Skeletal muscle cell (primary cell): ENCODE results near the gene RND1.

Experiments
- DNase-seq: peaks from one replicate; pipeline ENCODE4 v3.0.0-alpha.2; 2010; ENCODE audit warnings: low read depth
- H3K4me3 ChIP-seq: 2 replicates; pipeline ENCODE4 v1.5.1; 2011; ENCODE audit warnings: low read depth, mild to moderate bottlenecking, control low read depth, low read length, moderate library complexity

Gene RND1

DNA sequence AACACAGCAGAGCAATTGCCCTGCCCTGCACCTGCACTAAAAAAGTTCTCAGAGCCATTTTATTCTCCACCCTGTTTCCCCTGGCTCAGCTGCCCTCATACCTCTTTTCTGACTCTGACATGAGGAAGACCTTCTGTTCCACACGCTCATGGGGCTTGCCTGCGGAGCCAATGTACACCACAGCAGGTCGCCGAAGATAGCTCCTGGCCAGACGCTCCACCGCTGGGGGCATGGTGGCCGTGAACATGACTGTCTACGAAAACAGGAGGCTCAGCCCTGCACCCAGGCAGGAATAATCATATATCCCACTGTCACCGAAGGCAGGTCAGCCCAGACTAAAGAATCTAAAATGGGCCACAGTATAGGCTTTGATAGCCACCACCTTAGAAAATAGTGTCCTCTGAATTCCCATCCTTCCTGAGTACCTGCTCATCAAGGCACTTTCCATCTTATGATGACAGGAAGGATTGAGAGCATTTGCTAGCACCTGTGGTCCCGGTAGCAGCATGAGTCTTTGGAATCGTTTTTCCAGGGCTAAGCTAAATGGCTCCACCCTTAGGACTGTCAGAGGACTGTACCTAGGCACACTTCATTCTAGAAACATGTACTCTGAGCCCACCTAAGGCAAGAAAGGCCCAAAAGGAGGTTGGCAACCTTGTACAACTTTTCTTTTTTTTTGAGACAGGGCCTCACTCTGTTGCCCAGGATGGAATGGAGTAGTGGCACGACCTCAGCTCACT lies 33.2 kb downstream of the RND1 start:
- H3K4me3 ChIP-seq: no peak overlapping the region
- DNase-seq: no peak

DNA sequence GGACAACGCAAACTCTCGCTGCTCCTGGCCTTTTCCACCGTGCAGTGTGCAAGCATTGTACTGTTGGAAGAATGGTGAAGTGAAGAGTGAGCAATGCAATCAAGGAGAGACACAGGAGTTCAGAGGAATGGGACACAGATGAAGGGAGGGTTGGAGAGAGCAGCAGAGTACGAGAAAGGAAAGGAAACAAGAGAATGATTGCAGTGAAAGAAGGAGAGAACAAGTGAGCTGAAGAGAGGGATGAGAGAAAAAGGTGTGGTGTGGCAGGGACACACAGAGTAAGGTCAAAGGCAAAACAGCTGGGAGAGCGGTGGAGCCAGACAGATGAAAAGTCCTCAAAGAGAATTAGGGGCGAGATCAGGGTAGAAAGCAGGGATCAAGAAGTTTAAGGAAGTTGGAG lies 34.4 kb downstream of the RND1 start:
- DNase-seq: no peak
- H3K4me3 ChIP-seq: no peak overlapping the region

DNA sequence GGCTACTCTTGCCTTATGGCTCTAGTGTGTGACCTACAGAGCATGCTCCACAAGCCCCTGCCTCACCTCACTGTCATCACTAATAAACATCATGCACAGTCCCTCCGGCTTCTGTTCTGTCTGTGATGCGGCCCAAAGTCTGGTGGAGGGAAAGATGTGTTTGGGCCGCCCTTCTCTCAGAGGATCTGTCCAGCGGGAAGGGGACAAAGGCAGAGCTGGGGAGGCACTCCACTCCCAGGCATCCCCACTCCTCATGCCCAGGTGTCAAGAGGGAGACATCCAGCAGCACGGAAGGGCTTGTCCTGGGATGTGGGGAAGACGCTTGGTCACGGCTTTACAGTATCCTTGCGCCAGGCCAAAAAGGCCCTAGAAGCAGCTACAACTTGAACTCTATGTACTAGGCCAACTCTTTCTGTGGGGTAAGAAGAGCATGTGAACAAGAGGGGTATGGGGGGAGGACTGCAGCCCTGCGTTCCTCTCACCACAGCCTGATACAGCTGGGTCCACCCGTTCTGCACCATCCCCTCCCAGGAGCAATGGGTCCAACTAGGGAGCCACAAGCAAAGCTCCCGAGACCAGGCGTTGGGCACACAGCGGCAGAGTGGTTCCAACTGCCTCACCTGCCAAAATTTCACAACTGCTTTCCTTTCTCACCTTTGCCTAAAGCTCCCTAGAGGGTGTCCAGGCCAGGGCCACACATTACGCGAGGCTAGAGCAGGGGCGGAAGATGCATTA lies 36.7 kb downstream of the RND1 start:
- no peak for DNase-seq
- H3K4me3 ChIP-seq: no peak overlapping the region

DNA sequence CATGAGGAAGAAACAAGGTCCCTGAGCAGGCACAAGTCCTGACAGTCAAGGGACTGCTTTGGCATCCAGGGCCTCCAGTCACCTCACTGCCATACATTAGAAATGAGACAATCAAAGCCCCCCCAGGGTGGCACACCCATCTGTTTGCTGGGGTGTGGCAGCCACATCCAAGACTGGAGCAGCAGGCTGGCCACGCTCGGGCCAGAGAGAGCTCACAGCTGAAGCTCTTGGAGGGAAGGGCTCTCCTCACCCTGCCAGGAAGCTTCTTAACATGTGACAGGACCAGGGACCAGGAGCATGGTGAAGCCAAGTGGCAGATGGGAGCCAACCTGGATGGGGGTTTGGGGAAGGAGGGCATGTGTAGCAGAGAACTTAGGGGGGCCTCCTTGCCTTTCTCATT lies 37.4 kb downstream of the RND1 start:
- H3K4me3 ChIP-seq: no peak overlapping the region
- DNase-seq: no peak

DNA sequence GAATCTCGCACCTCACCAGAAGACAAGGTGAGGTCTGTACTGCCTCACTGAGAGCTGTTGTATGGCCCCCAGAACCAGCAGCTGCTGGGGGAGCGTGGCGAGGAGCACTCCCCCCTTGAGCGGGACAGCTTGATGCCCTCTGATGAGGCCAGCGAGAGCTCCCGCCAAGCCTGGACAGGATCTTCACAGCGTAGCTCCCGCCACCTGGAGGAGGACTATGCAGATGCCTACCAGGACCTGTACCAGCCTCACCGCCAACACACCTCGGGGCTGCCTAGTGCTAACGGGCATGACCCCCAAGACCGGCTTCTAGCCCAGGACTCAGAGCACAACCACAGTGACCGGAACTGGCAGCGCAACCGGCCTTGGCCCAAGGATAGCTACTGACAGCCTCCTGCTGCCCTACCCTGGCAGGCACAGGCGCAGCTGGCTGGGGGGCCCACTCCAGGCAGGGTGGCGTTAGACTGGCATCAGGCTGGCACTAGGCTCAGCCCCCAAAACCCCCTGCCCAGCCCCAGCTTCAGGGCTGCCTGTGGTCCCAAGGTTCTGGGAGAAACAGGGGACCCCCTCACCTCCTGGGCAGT lies 38.1 kb downstream of the RND1 start:
- no peak for DNase-seq
- H3K4me3 ChIP-seq: no peak overlapping the region

DNA sequence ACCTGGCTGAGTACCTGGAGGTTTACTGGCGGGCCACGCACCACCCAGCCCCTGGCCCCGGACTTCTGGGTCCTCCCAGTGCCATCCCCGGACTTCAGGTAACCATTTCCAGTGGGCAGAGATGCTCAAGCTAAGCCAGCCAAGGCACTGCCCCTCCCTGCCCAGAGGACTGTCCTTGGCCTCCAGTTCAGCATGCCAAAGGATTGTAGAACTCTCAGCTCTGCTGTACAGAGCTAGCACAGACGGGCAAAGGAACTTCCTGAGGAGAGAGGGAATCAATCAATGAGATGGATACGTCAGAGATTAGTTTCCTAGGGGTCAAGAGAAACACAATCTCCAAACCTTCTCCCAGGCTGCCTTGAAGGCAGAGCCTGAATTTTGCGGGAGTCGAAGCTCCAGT lies 38.6 kb downstream of the RND1 start:
- no peak for DNase-seq
- H3K4me3 ChIP-seq: no peak overlapping the region

DNA sequence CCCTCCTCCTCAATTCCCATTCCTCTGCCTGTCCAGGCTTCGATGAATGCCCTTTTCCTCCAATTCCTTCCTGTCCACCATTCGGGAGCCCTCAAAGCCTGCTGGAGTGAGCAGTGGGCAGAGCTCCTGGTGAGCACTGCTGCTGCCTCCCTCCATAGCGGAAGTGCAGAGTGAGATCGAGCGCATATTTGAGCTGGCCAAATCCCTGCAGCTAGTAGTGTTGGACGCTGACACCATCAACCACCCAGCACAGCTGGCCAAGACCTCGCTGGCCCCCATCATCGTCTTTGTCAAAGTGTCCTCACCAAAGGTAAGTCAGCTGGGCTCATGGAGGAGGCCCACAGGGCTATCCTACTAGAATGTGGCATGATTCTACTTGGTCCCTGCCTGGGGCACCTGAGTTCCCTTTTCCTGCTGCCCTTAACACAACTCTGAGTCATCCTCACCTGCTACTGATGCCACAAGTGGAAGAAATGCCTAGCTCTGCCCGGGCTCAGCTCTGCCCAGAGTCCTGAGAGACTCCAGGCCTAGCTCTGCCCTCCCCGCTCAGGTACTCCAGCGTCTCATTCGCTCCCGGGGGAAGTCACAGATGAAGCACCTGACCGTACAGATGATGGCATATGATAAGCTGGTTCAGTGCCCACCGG lies 39.3 kb downstream of the RND1 start:
- DNase-seq: no peak
- H3K4me3 ChIP-seq: no peak overlapping the region

DNA sequence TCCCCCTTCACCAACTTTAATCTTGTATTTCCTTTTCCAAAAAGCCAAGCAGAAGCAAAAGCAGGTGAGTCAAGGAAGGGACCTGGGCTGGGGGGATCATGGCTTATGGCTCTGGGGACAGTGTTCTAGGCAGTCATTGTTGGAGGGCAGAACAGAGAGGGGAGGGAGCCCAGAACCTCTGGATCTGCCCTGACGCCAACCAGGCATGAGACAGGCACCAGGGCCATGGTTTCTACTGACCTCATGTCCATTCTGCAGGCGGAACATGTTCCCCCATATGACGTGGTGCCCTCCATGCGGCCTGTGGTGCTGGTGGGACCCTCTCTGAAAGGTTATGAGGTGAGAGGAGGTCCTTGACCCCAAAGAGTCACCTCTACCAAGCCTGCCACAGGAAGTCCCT lies 40.8 kb downstream of the RND1 start:
- no peak for DNase-seq
- no peak overlapping the region for H3K4me3 ChIP-seq

DNA sequence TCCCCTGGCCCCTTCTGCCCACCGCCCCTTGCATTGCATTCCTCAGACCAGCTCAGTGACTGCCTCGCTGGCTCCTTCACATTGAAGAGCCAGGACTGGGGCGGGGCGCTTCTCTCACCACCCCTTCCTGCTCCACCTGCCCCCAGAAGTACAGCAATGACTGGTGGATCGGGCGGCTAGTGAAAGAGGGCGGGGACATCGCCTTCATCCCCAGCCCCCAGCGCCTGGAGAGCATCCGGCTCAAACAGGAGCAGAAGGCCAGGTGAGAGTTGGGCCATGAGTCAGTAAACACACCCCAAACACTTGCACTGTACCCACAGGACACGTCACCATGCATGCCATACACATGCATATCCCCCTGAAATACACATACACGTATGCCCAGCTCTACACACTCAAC lies 41.6 kb downstream of the RND1 start:
- DNase-seq: no peak

DNA sequence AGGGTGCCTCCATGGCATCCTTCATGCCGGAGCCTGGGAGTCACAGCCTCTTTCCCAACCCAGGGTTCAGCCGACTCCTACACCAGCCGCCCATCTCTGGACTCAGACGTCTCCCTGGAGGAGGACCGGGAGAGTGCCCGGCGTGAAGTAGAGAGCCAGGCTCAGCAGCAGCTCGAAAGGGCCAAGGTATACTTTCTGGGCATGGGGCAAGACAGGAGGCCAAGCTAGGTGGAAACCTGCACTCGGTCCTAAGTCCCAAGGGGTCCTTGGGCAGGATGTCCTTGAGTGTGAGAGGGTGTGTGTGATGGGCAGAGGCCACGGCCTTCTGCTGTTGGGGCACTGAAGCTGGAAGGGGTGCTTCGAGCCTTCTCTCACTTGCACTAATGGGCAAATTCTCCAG lies 42.4 kb downstream of the RND1 start:
- no peak overlapping the region for H3K4me3 ChIP-seq
- no peak for DNase-seq

More for the DNA sequence above, 41.6 kb downstream of the RND1 start:
- no peak overlapping the region for H3K4me3 ChIP-seq

DNA sequence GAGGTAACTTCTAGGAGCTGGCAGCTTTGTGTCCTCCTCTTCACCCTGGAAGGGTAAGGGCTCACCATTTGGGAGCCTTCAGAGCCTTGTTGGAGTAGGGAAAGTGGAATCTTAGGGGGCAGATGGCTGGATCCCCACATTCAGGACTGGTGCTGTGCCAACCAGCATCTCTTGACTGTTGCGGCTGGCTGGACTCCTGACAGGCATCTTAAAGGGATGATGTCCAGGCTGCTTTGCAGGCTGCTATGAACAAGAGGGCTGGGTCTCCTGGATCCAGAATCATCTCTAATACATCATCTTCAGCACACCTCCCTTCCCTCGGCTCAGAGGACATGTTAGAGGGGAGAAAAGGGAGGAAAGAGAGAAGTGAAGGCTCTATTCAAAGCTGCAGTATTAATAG lies 43.0 kb downstream of the RND1 start:
- DNase-seq: no peak
- H3K4me3 ChIP-seq: no peak overlapping the region

DNA sequence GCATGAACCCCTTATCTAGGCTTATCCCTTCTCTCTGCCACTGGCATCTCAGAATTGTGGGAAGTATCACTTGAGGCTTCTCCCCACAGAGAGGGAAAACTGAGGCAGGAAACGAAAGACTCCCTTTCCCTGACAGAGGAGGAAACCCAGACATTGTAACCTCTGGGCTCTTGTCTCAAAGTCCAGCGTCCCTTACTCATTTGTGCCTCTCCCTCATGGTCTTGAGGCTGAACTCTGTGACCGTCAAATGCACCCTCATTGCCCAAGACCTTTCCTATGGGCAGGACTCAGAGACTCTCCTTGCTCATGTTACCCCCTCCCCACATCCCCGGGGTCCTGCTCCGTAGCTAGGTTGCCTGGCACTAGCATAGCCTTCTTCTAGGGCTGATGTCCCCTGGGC lies 43.5 kb downstream of the RND1 start:
- H3K4me3 ChIP-seq: no peak overlapping the region
- no peak for DNase-seq

DNA sequence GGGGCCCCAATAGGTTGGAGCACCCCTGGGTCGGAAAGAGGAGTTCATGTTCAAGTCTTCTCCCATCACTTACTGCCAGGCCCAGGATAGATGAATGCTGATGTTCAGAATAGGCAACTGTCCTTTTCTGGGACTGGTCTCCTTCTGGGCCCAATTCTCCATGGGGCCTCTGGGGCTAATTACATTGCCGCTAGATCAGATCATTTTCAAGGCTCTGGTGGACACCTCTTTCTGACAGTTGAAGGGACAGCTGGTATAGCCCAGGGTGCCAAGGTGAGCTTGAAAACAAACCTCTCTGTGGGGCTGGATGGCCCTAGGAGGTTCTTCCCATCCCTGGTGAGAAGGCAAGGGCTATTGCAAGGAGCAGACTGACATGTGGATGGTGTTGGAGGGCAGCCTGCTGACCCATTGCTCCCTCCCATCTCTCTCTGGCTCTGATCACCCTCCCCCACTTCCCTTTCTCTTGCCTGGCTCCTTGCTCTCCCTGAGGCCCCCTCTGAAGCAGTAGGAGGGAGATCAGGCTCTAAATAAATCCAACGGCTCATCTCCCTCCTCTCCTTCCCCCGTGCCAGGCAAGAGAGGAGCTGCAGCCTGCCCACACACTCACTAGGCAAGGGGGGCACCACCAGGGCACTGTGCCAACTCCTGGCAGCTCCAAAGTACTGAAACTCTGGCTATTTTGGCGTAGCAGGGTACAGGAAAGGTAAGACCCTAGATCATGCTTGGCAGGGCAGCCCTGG lies 45.5 kb downstream of the RND1 start:
- DNase-seq: no peak
- no peak overlapping the region for H3K4me3 ChIP-seq

DNA sequence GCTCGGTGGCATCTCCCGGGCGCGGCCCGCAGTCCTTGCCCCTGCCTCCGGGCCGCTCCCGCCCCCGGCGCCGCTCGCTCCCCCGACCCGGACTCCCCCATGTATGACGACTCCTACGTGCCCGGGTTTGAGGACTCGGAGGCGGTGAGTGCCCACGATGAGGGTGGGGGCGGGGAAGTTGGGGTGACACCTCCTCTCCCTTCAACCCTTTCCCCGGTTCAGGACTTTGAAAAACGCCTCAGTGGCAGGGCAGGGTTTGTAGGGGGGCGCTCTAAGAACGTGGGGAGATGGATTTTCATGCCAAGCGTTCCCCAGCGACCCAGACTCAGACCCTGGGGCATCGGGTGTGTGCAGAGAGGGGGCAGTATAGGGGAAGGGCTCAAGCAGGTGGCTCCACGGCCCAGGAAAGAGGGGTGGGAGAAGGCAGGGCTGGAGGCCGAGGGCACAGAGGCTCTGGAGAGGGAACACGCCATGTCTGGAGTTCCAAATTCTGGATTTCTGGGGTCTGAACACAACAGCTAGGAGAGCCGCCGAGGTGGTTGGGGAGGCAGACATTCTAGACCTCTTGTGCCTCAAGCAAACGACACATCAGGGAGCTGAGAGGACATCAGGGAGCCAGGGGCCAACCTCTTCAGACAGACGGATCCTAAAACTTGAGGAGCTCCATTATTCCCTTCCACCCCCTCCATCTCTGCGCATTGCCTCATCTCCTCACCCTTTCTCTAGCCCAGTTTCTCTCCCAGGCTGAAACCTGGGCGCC lies 46.7 kb downstream of the RND1 start:
- DNase-seq: no peak
- H3K4me3 ChIP-seq: peak overlapping the region; percentile 65

DNA sequence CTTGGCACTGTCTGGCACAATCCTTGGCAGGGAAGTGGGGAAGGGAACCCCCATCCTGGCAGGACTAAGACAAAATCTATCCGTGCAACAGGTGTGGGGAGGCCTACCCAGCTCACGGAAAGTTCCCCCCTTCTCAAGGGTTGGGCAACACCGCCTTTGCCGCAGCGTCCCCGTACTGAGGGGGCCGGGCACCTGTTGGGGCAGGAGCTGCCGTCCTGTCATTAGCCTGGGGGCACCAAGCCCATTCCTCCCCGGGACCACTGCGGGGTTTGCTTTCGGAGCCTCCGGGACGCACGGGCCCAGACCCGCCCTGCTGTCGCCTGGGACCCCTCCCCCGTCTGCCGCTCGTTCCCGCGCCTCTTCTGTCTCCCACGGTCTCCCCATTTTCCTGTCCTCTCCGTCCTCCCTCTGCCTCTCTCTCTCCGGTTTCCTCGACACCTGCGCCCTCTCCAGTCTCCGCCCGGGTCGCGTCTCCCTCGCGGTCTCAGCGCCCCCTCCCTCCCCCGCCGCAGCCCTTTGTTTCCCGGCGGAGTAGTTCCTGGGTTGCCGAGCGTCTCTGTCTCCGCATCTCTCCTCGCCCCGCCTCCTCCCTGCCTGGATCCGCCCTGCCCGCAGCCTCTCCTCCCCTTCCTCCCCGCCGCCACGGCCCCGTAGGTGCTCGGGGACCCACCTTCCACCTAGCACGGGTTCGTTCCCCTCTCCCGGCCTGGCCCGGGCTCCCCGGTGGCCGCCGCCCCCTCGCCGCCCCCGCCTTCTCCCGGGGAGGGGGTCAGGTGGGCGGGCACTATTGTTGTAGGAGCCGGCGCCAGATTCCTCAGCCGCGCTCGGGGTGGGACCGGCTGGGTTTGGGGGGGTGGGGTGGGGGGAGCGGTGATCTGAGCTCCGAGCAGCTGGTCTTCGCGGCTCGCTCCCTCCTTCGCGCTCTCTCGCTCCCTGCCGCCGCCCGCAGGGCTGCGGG lies 47.5 kb downstream of the RND1 start, which contains the start of gene CACNB3:
CACNB3 (plus strand) TSS at position 624 of the 958 bp plus-strand sequence. CDS start 434 bp downstream, outside the sequence.
- no peak for DNase-seq

DNA sequence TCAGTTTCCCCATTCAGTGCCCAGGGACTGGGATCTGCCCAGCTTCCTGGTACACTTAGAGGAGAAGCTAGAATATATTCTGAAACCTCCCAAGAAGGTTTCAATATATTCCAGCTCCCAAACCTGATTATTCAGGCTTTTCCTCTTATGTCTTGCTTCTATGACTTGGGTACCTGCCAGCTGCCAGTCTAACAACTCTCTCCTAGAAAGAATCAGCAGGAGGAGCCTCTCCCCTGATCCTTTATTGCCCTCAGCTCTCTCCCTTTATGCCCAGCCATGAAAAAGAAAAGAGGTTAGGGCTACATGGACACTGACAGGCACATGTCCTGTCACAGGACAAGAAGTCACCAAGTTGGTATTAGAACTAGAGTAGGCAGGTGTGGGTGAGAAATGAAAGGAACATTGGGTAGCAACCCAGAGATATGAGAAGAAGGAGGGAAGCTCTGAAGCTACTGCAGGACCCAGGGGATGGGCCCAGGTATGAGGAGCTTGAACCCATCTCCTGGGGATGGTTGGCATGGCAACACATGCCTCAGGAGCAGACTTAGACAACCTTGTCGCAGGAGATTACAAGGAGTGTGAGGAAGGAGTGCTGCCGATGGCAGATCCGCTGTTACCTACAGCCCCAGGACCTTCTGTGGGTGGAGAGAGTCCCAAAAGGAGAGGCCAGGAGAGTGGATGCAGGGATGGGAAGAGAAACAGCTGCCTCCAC lies 49.4 kb downstream of the RND1 start:
- DNase-seq: no peak
- H3K4me3 ChIP-seq: peak overlapping the region; percentile 90

More for the DNA sequence above, 47.5 kb downstream of the RND1 start, which contains the start of gene CACNB3:
- peak within 1 kb of the TSS; percentile 65 for H3K4me3 ChIP-seq
